Measurements from ENCODE around the gene MIEF2.
A peak's percentile ranks its signal among the peaks of the same experiment; 100 is the strongest.

DNA sequence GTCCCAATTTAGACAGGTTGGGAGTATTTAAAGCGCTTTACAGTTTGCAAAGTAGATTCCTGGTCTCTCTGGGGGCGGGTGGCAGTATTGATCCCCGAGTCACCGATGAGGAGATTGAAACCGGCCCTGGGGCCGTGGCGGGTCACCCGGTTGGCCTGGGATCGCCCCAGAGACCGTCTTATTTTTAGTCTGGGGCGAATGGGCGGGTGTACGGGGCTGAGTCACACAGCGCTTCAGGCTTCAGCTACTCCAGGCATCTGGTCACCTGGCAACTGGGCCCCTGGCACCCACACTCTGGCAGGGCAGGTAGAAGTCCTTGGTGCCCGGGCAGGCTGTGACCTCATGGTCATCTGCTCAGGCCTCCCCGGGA, 669 bp downstream of the MIEF2 start:
- TF ChIP-seq CTCF (IDR thresholded peaks at IDR 0.05) (no peak), POLR2A (IDR thresholded peaks at IDR 0.05) (peak in 1 of 2 donors; percentile 6)
